ENCODE data around the gene SP2.
"Not testable (repeated sequence)": the region's sequence is repeated elsewhere in the genome, so short reads cannot be mapped to it uniquely, and the experiment has no call there.

Gene SP2

DNA sequence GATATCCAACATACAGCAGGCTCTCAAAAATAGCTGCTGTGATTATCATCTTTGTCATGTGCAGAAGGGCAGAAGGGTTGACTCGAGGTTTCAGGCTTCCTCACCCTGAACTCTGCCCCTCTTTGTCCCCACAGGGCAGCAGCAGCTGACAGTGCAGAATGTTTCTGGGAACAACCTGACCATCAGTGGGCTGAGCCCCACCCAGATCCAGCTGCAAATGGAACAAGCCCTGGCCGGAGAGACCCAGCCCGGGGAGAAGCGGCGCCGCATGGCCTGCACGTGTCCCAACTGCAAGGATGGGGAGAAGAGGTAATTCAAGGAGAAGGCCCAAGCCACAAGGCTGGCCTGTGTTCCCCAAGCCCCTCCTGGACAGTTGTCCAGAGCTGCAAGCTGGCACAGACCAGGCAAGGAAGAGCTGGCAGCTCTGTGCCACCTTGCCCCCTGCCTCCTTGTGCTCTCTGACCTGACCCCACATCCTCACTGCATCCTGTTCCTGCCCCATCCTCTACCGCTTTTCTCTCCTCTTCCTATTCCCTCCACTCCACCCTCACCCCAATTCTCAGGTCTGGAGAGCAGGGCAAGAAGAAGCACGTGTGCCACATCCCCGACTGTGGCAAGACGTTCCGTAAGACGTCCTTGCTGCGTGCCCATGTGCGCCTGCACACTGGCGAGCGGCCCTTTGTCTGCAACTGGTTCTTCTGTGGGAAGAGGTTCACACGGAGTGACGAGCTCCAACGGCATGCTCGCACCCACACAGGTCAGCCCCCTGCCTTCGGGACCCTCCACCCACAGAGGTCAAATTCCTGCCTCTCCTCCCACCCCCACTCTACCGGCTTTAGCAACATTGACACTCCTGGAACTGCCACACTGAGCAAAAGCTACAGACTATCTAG is 29.0 kb downstream of the SP2 start:
- no peak for DNase-seq (ENCODE audit: low read depth)

DNA sequence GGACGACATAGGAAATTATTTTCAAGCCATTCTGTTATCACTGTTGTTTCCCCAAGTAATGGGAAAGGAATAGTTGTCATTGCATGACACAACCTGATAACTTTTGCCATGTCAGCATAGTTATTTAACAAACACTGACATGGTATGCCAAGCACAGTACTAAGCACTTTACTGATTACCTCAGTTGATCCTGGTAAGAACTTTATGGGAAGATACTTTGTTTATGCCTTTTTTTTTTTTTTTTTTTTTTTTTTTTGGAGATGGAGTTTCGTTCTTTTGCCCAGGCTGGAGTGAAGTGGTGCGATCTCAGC is 29.6 kb downstream of the SP2 start:
- no peak for DNase-seq (ENCODE audit: low read depth)

DNA sequence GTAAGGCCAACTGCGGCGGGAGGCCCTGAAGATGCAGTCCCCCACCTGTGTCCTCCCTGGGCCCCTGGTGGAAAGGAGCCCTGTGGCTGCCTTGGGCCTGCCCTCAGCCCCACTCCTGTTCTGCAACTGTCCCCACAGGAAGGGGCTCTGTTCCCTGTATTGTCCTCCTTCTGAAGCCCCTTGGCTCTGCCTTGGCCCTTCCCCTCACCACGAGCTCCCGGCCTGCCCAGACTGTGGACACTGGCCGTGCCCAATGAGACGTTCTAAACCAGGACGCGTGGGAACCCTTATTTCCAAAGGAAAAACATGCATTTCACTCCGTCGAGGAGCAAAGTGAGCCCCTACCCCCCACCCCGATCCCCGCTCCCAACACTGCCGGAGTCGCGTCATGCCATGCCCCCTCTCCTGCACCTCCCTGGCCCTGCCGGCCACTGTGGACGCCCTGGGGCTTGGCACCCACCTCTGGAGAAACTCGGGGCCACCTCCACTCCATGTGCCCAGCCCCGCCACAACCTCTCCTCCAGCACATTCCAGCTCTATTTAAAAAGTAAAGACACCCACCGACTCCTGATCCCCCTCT is 31.9 kb downstream of the SP2 start:
- DNase-seq (ENCODE audit: low read depth): no peak

- no peak for DNase-seq (ENCODE audit: low read depth)
Measured at GRCh38 chr17:47928415-47928814, 32.4 kb downstream of the SP2 start.

DNA sequence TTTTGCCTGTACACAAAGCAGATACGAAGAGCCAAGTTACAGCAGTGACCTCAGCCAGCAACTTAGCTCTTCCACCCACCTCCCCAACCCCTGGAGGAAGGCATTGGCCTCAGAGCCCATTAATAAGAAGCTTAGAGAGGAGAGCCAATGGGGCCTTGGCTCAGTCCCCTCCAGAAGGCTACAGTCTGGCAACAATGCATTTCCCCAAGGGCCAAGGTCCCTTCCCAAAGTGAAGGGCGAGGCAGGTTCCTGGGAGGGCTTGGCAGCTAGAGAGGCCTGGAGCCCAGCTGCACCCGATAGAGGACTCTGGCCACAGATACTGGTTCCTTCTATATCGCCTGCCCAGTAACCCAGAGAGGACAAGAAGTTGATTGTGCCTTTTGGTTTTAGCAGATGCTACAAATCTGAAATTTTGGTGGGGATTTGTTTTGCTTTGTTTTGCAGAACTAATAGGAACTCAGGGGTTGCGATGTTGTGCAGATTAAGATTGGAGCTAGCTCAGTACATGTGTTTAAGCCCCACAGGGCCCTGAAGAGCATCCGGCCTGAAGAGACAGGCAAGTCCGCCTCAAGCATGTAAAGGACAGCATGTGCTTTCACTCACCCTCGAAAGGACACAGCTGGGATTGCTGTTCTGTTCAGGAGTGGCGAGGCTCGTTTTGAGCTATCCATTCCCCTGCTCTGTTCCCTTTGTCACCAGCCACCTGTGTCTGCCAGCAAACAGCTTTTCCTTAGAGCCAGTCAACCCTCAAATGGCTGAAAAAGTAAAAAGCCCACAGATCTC is 33.4 kb downstream of the SP2 start:
- no peak for DNase-seq (ENCODE audit: low read depth)

DNA sequence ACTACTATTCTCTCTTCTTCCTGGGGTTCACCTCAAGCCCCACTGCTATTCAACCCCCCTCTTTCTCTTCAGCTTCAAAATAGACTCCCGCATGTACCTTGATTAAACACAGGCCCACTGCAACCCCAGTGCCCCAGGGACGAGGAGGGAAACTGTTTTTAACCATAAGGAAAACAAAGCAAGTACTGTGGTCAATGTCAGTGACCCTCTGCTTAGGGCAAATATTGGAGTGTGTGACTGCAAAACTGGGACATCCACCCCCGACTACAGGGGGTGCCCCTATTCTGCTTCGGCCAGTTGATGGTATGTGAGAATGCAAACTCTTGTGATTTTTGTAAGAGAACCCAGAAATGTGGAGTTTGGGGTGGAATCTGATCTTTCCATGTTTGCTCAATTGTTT is 35.8 kb downstream of the SP2 start:
- DNase-seq (ENCODE audit: low read depth): no peak

DNA sequence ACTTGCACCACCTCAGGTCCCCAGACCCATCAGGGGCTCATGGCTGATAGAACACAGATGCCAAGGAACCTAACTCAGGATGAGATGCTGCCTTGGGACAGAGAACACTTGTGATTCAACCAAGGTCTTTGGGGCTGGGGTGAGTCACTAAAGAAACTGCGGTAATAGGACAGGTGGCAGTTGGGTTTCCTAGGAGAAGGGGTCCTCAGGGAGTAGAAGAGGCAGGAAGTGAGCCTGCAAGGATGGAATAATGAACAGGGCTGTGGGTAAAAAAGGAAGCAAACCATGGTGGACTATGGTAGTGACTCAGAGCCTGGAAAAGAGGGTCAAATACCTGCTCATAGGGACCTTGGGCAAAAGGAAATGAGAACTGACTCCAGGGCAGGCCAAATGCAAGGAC is 38.8 kb downstream of the SP2 start:
- DNase-seq (ENCODE audit: low read depth): no peak

DNA sequence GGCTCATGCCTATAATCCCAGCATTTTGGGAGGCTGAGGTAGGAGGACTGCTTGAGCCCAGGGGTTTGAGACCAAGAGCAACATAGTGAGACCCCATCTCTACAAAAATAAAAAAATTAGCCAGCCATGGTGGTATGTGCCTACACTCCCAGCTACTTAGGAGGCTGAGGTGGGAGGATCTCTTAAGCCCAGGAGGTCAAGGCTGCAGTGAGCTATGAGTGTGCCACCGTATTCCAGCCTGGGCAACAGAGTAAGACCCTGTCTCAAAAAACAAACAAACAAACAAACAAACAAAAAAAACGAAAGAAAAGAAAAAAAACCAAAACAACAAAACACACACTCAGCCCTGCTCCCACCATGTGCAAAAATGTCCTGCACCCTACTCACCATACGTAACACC is 39.4 kb downstream of the SP2 start:
- DNase-seq (ENCODE audit: low read depth): not testable (repeated sequence)

GRCh38 chr17:47935961-47936360 is 39.9 kb downstream of the SP2 start:
- DNase-seq (ENCODE audit: low read depth): no peak

- DNase-seq (ENCODE audit: low read depth): no peak
Measured at GRCh38 chr17:47937941-47938340, 41.9 kb downstream of the SP2 start.

- DNase-seq (ENCODE audit: low read depth): peak; percentile 87
Measured at GRCh38 chr17:47941246-47942095, 45.4 kb downstream of the SP2 start, which contains the start of gene PNPO. PNPO (plus strand) TSS chr17:47941571; CDS start chr17:47941676, 105 bp downstream.

DNA sequence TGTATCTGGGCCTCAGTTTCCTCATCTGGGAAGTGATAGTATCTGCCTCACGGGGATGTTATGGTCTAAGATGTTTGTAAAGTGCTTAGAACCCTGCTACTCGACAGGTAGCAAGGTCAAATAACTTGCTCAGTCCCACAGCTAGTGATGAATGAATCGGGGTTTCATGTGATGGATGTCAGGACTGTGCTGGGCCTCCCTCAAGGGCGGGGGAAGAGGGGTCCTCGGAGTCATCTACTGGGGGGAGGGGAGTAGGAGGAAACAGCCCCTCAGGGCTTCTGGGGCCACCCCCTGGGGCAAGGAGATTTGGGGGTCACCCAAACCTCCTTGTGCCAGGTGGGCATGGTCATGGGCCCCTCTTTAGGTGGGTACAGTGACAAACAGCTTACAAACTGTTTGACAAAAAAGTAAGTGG is 46.1 kb downstream of the SP2 start:
- DNase-seq (ENCODE audit: low read depth): no peak

DNA sequence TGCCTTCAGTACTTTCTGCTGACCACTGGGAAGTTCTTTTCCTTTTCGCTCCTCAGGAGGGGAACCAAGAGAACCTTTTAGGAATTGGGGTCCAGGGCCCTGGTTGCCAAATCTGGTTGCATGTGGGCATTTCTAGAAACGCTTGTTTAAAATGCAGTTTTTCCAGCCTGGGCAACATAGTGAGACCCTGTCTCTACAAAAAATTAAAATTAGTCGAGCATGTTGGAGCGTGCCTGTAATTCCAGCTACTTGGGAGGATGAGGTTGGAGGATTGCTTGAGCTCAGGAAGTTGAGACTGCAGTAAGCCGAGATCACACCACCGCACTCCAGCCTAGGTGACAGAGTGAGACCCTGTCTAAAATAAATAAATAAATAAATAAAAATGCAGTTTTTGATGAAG is 46.5 kb downstream of the SP2 start:
- DNase-seq (ENCODE audit: low read depth): no peak

GRCh38 chr17:47945080-47945479 is 49.0 kb downstream of the SP2 start:
- DNase-seq (ENCODE audit: low read depth): no peak

DNA sequence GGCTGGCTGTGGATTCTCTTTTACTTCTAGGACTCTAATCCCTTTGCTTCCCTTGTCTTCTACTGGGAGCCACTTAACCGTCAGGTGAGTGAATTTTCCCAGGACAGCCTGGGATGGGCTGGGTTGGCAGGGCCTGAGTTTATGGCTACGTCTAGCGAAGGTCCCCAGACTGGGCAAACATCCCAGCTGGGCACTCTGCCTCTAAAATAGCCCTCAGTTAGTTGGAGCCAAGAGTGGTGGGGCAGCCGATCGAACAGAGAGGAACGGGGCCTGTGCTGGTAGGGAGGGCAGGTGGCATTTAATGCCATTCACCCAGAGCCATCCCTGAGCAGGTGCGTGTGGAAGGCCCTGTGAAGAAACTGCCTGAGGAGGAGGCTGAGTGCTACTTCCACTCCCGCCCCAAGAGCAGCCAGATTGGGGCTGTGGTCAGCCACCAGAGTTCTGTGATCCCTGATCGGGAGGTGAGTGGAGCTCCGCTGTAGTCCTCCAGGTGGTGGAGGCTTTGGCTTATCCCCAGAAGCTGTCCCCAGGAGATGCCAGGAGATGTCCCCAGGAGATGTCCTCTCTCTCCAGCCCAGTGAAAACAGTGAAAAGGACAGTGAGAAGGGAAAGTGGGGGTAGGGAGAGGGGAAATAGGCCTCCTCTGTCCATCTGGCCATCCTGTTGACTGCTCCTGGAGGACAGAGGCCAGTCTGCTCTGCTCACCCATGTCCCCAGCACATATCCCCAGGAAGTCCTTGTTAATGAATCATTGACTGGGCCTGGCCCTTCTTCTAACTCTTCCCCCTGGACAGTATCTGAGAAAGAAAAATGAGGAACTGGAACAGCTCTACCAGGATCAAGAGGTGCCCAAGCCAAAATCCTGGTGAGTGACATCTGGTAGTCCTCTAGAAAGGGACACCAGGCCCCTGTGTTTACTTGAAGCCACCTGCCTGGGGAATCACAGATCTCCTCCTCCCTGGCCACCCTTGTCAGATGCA is 49.8 kb downstream of the SP2 start:
- DNase-seq (ENCODE audit: low read depth): no peak

DNA sequence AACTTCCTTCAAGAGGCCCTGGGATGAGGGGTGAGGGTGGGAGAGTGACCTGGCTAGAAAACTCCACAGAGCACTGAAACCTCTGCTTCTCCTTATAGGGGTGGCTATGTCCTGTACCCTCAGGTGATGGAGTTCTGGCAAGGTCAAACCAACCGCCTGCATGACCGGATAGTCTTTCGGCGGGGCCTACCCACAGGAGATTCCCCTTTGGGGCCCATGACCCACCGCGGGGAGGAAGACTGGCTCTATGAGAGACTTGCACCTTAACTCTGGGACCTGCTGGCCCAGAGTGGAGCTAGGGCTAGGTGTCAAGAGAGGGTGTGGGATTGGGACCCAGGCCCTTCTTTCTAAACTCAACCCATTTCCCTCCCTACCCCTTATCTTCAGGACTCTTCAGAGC is 50.5 kb downstream of the SP2 start:
- DNase-seq (ENCODE audit: low read depth): no peak

DNA sequence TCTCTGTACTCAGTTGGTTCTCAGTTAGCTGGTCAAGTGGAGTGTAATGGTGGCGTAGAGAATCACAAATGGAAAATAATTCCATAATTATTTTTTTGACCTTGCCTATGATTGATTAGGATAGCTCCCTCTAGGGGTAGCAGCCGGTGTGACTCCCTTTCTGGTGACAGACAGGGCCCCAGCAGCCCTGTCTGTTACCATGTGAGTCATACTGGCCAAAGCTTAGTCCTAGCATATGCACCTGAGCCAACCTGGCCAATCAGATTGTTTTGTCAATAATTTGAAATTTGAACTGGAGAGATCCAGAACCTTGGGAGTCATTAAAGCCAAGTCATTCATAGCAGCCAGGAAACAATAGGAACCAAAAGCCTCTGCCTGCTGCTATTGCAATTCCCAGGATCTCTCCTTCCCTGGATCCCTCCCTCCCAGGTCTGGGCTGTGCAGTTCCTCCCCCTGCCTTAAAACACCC is 50.9 kb downstream of the SP2 start:
- DNase-seq (ENCODE audit: low read depth): peak; percentile 64

DNA sequence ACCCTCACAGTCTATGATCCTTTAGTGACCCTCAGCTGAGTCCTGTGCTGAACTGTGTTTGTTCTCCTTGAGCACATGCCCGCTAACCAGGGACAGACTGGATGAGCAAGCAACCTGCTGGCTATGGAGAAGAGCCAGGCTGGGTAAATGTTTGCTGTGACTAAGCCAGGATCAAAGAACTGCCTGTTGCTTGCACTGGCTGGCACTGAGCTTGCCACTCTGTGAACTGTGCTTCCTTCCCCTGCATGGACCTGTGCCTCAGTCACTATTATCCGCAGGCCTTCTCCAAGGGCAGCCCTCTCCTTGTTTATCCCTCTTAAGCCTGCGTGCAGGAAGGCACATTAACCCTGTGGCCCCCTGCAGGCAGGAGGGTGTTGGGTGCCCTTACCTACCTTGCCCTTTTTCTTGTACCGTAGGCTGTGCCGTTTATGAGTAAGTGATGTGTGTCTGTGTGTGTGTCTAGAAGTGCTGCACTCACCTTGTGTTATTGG is 52.7 kb downstream of the SP2 start:
- no peak for DNase-seq (ENCODE audit: low read depth)

DNA sequence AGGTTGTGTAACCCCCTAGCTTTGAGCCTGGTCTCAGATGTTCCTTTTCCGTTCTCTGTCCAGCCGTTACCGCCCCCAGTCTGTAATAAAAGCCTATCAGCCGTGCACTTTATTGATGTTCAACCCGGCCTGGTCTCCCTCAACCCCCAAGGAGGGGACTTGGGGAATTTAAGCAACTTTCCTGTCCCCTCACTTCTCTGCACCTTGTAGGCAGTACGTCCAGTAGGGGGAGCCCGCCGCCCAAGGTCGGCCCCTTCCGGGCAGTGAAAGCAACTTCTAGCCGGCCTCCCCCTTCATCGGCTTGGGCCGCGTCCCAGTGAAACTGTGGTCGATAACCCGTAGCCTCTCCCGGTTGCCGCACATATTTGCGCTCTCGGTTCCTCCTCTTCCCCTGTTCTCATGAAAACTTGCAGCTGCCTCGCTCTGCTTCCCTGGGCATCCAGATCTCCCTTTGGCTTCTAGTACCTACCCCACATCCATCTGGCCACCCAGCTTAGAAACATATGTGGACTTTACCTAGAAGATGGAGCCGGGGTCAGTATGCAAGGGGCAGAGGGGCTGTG is 53.2 kb downstream of the SP2 start:
- peak; percentile 79 for DNase-seq (ENCODE audit: low read depth)

GRCh38 chr17:47949946-47950345 is 53.9 kb downstream of the SP2 start:
- no peak for DNase-seq (ENCODE audit: low read depth)

Measured in activated T-cell treated with anti-CD3 and anti-CD28 coated beads for 1 hour (primary cell).